ENCODE data around the gene ALB.

GRCh38 chr4:73418677-73419076 is 14.6 kb downstream of the ALB start:
- TF ChIP-seq POLR2A (IDR thresholded peaks at IDR 0.05; ENCODE audit: low read depth, low read length) (no peak), TAF1 (IDR thresholded peaks at IDR 0.05; ENCODE audit: borderline replicate concordance, low read depth, low read length) (no peak)
